HG02588 (cell line): ENCODE data around the gene DSC2.
"Not testable (repeated sequence)": the region's sequence is repeated elsewhere in the genome, so short reads cannot be mapped to it uniquely, and the experiment has no call there.

Experiments used
- ATAC-seq: cut with Tn5 transposase; IDR thresholded peaks from one replicate; pipeline ENCODE4 v1.9.1; 2021; ENCODE audit warnings: mild to moderate bottlenecking, moderate library complexity; ENCODE audit not compliant: unreplicated experiment

Gene DSC2

DNA sequence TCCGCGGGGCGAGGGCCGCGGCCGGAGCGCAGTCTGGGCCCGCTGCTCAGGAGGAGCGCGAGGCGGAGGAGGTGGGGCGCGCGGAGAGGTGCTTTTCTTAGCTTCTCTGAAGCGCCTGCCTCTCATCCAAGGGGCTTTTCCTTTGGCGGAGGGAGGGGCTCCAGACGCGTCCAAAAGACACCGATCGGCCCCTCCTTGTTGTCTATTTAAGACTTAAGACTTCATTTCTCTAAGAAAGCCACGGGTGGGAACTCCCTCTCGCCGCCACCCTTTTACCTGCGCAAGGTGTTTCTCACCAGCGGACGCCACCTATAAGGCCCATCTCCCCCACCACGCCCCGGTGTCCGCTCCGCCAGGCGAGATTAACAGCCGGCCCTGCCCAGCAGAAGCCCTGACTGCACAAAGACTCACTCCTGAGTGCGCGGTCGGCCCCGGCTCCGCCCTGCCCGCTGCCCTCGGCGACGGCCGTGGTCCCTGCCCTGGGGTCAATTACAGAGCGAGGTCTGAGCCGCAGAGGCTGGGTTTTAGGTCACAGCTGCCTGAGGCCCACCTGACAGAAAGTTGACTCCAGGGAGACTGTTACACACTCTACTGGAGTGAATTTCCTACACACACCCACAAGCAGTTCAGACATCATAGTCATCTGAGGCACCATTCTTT is at the start of gene DSC2:
DSC2 (minus strand) TSS at position 397 of the 660 bp plus-strand sequence. CDS start 450 bp downstream, outside the sequence.
- no peak for ATAC-seq

DNA sequence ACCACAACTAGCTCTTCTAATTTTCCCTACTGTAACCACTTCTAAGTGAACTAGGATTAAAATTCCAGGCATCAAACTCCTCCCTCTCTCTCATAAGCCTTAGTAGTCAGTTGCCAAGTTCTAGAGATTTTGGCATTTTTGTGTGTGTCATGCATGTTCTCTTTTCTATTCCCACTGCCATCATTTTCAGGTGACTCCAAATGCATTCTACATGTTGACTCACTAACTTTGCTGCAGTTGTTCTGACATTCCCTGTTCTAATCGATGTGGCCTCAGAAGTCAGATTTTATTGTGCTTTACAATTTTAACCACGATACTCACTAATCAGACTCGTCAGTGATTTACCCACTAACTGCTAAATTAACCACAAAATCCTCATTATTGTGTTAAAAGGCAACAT is 47.1 kb upstream of the DSC2 start:
- no peak for ATAC-seq

DNA sequence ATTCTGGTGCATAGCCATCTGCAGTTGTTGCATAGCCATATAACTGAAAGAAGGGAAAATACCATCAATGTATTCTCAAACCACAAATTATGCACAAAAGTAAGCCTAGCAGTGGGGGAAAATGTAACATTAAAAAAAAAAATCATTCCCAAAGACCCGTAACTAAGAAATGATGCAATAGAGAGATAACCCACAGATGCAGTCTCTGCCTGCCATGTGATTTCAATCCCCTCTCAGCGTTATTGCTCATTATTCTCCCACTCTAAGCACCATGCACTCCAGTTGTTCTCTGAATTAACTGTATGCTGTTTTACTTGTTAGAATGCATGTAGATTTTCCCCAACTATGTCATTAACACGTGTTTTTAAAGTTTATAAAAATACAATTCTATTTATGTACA is 46.4 kb upstream of the DSC2 start:
- no peak for ATAC-seq

DNA sequence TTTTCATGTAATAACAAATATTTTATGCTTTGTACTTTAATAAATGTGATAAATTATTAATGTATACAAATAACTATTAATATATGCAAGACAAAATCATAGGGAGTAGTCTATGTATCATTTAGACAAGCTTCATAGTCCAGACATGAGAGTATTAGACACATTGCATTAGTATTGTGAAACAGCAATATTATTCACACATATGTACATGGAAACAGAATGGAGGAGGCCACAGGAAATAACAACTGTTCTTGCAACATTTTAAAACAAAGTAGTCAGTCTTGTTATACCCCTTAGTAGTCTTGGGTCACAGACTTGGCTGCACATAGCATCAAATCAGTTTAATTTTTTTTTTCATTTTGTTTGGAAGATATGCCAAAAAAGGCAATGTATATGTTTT is 44.6 kb upstream of the DSC2 start:
- no peak for ATAC-seq

DNA sequence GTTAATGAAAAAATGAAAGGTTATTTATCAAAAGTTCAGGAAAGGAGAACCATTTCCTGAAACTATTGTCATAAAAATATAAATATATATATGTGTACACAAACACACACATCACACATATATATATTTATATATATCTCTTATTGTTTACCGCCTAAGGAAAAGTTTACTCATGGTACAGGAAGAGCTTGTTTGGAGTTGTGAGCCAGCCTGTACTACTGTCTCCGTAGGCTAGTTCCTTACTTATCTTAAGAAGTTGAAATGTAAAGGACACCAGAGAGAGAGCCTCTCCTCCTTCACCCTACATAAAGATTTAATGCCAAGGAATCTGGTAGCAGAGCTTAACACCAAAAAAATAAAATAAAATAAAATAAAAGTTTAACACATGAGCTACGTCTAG is 40.8 kb upstream of the DSC2 start:
- ATAC-seq = no peak

DNA sequence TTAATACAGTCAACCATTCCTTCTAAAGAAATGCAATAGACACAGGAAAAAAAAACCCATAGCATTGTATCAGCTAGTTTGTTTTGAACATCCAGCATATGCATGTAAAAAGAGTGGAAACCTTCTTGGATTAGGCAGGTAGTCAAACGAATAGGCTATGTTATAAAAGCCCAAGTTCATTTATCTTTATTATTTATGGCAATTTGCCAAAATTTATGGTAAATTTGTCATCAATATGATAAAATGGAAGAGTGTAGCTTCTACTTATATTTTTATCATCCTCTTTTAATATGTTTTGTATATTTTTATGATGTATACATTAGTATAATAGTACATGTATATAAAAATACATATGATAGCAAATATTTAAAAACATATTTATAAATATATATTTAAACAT is 36.5 kb upstream of the DSC2 start:
- no peak for ATAC-seq

DNA sequence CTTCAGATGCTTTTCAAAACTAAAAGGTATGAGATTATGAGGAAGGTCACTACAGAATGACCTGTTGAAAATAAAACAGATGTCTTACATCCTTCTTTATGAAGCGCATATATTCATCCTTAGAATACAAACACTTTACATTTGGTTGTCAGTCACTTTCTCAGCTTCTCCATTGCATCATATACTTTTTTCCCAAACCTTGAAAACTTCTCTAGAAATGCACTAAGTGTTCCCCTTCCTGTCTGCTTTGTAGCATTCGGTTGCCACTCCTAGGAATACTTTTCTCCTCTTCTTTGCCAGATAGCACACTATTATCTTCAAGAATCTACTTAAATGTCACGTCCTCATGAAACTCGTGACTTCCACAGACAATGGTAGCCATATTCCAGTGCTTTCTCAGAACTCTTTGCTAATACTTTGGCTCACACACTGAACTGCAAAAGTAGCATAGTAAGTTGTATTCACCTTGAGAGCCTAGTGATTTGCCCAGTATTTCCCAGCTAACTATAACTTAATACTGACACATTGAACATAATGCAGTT is 32.8 kb upstream of the DSC2 start:
- no peak for ATAC-seq

DNA sequence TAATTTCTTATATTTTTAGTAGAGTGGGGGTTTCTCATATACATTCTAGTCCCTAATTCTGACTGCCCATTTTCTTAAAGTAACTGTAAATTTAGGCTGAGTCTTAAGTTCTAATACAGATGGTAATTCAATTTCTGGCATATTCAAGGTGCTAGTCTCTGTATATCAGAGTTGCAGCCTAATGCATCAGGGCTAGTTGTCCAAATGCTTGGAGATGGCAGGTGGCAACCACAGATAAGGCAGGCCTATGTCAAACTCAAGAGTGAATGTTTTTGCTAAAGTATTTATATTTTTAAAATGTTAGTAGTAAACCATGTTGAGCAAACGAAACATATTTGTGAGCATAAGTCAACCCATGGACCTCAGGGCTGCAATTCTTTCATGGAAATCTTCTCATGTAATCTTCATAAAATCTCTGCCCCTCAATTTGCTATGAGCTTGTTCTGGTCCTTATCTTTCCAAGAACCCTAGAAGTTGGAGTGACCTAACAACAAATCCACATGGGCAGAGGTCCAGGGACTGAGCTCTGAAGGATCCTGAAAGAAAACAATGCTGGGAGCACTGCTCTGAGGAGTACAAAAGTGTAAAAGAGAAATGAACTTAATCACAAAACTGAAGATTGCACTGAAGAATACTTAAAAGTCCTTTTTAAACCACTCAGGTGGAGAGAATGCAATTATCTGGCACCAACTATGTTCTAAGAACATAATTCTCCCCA is 27.3 kb upstream of the DSC2 start:
- ATAC-seq = no peak

DNA sequence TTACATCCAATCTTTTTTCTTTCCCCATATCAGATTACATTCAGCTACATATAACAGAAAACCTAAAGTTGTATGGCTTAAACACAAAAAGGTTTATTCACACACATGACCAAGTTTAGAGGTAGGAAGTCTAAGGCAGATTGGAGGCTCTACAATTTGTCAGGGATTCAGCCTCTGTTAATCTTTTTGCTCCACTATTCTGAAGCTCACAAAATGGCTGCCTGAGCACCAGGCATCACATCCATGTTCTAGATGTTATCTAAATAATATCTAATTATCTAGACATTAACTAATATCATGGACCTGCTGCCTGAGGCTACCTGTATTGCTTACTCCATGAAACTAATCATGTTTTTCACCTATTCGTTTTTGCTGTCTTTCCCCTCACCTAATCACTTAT is 23.7 kb upstream of the DSC2 start:
- no peak for ATAC-seq

DNA sequence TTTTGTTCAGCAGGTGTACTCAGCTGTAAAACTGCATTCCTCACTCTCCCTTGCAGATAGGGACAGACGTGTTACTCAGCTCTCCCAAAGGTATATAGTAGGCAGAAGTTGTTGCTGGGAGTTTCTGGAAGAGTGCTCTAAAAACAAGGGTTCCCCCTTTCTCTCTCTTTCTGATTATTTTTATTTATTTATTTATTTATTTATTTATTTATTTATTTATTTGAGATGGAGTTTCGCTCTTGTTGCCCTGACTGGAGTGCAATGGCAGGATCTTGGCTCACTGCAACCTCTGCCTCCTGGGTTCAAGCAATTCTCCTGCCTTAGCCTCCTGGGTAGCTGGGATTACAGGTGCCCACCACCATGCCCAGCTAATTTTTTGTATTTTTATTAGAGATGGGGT is 20.9 kb upstream of the DSC2 start:
- ATAC-seq = not testable (repeated sequence)

DNA sequence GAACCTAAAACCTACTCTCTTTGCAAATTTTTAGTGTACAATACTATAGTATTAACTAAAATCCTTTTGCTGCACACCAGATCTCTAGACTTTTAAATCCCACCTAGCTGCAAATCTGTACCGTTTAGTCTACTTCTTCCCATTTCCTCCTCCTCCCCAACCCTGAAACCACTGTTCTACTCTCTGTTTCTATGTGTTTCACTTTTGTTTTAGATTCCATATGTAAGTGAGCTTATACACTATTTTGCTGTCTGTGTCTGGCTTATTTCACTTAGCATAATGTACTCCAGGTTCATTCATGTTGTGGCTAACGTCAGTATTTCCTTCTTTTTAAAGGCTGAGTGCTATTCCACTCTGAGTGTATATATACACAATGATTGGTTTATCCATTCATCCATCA is 18.4 kb upstream of the DSC2 start:
- ATAC-seq = no peak

DNA sequence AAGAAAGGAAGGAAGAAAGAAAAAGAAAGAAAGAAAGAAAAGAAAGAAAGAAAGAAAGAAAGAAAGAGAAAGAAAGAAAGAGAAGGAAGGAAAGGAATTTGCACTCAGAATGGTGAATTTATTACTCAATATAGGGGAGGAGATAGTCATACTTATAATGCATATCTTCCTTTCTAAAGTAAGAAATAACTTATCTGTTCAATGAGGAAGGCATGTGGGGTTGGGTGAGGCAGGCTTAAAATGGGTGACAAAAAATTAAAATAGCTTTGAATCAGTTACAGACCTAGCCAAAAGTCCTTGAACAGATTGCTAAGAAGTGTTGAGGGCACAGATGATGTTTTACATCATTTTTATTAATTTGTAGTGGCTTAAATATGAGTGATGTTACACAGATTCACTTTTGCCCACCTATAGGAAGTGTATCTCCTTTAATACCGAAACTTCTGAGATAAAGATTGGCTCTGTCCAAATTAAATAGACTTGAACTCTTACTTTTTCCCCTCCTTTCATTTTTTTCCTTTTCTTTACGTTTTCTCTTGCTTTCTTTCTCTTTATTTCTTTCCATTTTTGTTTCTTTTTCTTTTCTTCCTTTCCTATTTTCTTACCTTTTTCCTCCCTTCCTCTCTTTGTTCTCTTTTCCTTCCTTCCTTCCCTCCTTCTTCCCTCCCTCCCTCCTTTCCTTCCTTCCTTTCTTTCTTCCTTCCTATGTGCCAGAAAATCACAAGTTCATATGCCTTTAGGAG is 14.8 kb upstream of the DSC2 start:
- no peak for ATAC-seq

DNA sequence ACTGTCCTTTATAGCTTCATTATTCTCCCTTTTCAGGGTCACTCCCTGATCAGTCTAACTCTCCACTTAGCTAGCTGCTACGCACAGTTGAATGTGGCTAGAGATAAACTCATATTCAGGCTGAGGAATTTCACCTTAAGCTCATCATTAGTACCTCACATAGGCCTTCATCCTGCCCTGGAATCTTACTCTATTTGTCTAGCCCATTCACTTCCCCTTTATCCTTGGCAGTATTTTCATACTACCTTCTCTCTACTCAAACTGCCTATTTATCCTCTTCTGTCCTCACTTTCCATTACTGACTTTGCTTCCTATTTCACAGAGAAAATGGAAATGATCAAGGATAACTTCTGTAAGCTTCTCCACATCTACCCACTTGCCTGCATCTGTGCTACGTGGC is 10.6 kb upstream of the DSC2 start:
- no peak for ATAC-seq

DNA sequence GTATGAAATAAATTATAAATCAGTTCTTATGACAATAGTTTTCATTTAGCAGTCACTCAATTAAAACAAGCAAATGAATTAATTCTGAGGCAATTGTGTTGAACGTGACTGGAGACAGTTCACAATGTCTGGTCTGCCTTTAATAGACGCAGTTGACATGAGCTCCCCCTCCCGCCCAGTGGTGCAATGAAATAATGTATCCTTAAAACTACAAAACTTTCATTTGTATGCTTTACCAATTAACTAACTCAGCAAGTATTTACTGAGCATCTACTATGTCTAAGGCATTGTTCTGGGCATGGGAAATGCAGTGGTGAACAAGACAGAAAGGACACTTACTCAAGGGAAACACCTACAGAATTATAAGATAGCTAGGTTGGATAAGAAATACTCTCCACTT is 3.5 kb upstream of the DSC2 start:
- no peak for ATAC-seq

DNA sequence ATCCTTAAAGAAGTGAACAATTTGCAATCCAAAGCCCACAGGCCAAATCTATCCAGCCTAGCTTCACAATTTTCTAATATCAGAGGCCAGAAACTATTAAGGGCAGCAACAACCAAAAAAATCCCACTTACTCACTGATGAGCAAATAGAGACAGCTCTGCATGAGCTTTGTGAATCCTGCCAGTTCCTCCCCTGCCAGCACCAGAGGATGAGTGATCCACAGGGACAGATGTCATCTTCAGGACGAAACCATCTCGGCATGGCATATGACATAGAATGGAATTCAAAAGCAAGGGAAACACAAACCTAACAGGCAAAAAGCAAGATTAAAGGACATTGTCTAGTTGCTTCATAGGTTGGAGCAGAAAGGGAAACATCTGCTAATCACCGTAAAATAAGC is 2.2 kb upstream of the DSC2 start:
- no peak for ATAC-seq

DNA sequence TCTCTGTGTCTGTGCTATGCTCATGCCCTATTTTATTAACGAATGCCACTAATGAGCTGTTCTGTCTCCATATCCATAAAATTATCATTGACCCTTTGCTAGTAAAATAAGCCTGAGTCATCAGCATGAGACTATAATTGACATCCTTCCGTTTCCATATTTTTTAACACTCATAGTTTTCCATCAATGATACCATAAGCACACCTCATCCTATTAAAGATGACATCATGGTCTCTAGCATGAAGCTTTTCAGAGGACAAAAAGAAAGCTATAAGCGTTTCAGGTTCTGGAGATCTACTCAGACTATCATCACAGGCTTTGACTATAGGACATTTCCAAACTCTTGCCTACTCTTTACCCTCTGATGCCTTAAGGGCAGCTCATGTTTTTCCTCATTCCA is 1.2 kb upstream of the DSC2 start:
- ATAC-seq = no peak

DNA sequence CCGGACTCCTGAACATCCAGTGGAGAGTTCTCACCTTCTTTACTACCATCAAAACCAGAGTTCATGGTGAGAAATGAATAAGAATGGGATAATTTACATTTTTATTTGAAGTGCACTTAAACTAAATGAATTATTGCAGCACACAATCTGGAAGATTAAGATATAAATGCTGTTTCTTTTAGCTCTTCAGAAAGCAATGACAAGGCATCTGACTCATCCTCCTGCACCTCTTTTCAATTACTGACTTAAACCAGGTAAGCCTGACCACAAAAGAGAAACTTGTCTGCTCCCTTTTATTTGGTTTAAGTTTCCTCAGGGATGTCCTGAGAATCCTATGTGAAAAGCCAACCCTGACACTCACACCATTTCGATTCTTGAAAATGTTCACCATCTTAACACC is 720 bp upstream of the DSC2 start:
- ATAC-seq = no peak

DNA sequence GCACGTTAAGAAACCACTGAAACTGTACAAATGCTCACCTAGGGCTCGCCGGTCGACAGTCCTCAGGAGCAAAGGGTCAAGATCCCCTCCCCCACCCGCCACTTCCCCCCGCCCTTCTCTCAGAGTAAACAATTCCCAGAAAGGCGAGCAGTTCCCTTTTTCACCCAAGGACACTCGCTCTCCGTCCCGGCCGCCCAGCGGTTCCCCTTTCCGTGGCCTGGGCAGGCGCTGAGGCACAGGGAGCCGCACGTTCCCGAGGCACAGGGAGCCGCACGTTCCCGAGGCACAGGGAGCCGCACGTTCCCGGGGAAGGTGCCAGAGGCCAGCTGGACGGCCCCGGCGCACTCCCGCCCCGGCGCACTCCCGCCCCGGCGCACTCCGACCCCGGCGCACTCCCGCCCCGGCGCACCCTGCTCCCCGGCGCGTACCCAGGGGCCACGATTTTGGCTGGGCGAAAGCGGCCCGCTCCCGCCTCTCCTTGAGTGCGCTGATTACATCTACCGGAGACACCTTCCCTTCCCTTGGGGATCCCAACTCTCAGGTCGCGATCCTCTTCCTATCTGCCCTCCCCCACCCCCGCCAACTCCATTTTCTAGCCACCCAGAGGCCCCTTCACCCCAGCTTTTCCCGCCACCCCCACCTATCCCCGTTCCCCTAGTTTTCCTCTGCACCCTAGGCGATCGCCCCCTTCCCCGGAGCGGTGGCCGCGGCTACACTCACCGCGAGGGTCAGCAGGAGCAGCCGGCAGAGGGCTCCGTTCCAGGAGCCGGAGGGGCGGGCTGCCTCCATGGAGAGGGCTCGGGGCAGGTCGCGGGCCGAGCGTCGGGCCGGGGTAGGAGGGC is 817 bp downstream of the DSC2 start:
- ATAC-seq = no peak

DNA sequence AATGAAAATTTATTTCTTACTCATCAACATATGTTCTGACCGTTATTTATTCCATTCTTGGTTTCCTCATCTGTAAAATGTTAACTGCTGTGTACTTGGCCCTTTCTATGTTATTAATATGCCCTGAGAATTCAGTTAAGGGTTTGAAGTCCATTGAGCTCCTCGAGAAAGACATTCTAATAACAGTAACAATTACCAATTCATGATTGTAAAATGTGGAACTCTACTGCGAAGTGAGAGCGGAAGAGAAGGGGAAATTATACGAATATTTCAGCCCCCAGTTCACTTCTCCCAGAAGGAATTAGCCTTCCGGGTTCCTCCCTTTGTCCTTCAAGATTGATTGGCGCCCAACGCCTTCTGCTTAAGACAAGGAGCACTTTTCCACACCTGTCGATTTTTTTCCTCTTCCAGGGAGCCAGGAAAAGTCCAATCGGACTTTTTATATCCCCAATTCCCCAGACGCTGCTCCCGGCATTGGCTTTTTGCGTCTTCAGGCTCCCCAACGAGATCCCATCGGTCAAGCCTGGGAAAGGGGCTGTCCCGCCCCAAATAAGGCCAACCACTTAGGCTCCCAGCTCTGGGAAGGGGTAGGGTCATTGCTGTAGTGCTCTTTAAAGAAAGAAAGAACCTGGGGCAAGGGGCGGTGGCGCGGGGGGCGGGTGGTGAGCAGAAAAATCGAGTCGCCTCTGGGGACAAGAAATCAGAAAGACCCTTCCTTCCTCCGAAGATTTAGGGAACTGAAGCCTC is 1.6 kb downstream of the DSC2 start:
- ATAC-seq = no peak
